NCI-H460 (cell line): ENCODE data around the gene NOTCH2NLA. TPM values are rescaled to one million over a fixed set of nuclear protein-coding genes. Genes with fewer than 3 reads are reported as not detected.
"Not testable (repeated sequence)": the region's sequence is repeated elsewhere in the genome, so short reads cannot be mapped to it uniquely, and the experiment has no call there.

Source experiments
- DNase-seq: peaks from one replicate; pipeline ENCODE4 v3.0.0-alpha.2; 2016; ENCODE audit warnings: low read depth; ENCODE audit errors: extremely low read depth
- total RNA-seq: library from RNA; depleted of rRNA; stranded (reverse); fragments of >200 nt; shearing (Covaris generic); gene quantifications from 2 replicates; pipeline ENCODE4 v1.2.3, GENCODE V29; 2014; rRNA removed

NOTCH2NLA gene
- total RNA-seq, 1 experiment from 2014 or later, result 15.4 TPM

DNA sequence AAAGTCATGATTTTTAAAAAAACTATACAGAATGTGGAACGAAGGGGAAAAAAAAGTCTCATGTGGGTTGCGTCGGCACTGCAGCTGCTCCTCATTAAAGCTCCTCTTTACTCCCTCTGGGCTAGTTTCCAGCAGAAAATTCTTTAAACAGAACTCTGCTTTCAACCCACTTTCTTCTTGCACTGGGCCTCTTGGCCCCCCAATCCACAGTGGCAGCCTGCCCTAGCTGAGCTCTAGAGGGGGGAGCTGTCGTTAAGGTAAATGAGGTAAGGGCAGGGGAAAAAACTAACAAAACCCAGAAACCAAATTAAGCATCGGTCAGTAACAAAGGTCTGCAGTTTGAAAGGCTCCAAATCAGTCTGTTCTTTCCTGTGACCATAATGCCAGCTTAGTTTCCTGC lies 54.3 kb downstream of the NOTCH2NLA start:
- DNase-seq, result not testable (repeated sequence)

DNA sequence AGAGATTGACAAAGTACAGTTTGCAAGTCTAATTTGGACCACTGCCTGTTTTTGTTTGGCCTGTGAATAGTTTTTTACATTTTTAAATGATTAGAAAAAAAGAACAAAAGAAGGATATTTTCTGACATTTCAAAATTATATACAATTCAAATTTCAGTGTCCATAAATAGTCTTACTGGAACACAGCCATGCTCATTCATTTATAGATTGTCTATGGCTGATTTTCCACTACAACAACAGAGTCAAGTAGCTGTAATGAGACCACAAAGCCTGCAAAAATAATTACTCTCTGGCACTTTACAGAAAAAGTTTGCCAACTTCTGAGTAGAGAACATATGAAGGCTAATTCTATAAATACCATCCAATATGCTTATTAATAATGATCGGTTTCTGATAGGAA lies 61.1 kb downstream of the NOTCH2NLA start:
- not testable (repeated sequence) for DNase-seq

- DNase-seq, result not testable (repeated sequence)
These were observed 61.5 kb downstream of the NOTCH2NLA start for GRCh38 chr1:146167273-146167672.

- not testable (repeated sequence) for DNase-seq
These were observed 84.4 kb downstream of the NOTCH2NLA start, which contains the start of gene NBPF10 for GRCh38 chr1:146144465-146144864. NBPF10 (minus strand) TSS chr1:146144804; CDS start chr1:146144769, 35 bp downstream.

Other genes starting within 250 kb of the NOTCH2NLA start
- 611 and 616 TPM in 2 replicates for gene TXNIP, start 232.4 kb downstream of the NOTCH2NLA start, total RNA-seq
- gene HJV, start 207.3 kb downstream of the NOTCH2NLA start, total RNA-seq, result not detected in 2 replicates
- 0.72 and 0.77 TPM in 2 replicates for gene NBPF10, start 84.2 kb downstream of the NOTCH2NLA start, total RNA-seq